Body of pancreas (tissue), 4 donors: ENCODE results near the gene CNDP2. TPM values are rescaled to one million over a fixed set of nuclear protein-coding genes. Genes with fewer than 3 reads are reported as not detected.

Source experiments
- ATAC-seq: fragments of 150-250 bp; one replicate; pipeline ENCODE4 v1.9.1; 2016
- DNase-seq, 4 donors: peaks; one replicate each; pipeline ENCODE4 v3.0.0-alpha.2; 2019
- H3K27ac ChIP-seq, 4 donors: fragments of 200-600 bp; sonication (generic); 1 replicate in 3 of 4; 2 replicates in 1 of 4; pipeline versions ENCODE4 v1.5.1 to v1.6.1; 2016 to 2019; ENCODE audit warnings: mild to moderate bottlenecking in 1 of 4, mixed read lengths in 1 of 4, moderate library complexity in 1 of 4
- H3K27me3 ChIP-seq, 2 donors: fragments of 200-600 bp; sonication (generic); one replicate each; pipeline ENCODE4 v1.6.0; 2016; ENCODE audit warnings: mild to moderate bottlenecking in 1 of 2
- H3K36me3 ChIP-seq, 2 donors: fragments of 200-600 bp; sonication (generic); replicated peaks in 1 of 2; 2 replicates each; pipeline ENCODE4 v1.5.1; 2016; ENCODE audit warnings: low read depth in 2 of 2; ENCODE audit not compliant: insufficient read depth in 1 of 2
- H3K4me1 ChIP-seq: fragments of 200-600 bp; sonication (generic); one replicate; pipeline ENCODE4 v1.6.0; 2016
- H3K4me3 ChIP-seq, 2 donors: fragments of 200-600 bp; sonication (generic); 1 replicate in 1 of 2; 2 replicates in 1 of 2; pipeline ENCODE4 v1.5.1; 2016 to 2019
- H3K9me3 ChIP-seq, 3 donors: fragments of 200-600 bp; sonication (generic); 1 replicate in 2 of 3; 2 replicates in 1 of 3; pipeline ENCODE4 v1.5.1; 2016
- CTCF ChIP-seq, 7 experiments: fragments of 450-650 bp in 4 of 7; fragments of 200-600 bp in 3 of 7; sonication (generic) in 3 of 7; IDR thresholded peaks; one replicate each; pipeline ENCODE4 v1.5.1; 2016 to 2019; ENCODE audit warnings: antibody characterized with exemption in 7 of 7
- POLR2A ChIP-seq, 3 donors: fragments of 450-650 bp; IDR thresholded peaks; one replicate each; pipeline ENCODE4 v1.6.1; 2016; ENCODE audit warnings: antibody characterized with exemption in 3 of 3, mild to moderate bottlenecking in 2 of 3
- WGBS, 2 donors: methylation state at CpG; one replicate each; pipeline ENCODE4 v1.1.5; 2017; 5-methylcytosine and 5-hydroxymethylcytosine counted together
- intact Hi-C: fragments of 100-400 bp; cut with DNase I; formaldehyde crosslinking; loops from one replicate; pipeline ENCODE4 v1.15.1; 2023
- total RNA-seq, 2 donors: library from RNA; depleted of rRNA; stranded (reverse); fragments of >200 nt; gene quantifications; one replicate each; pipeline ENCODE4 v1.1.0, GENCODE V29; 2016

CNDP2 gene
- total RNA-seq, 2 donors from 2014 or later, result 83.0 to 145 TPM

- H3K4me3 ChIP-seq, result no peak overlapping the region
- ATAC-seq (no peak), DNase-seq (peak; percentile 62 to 80 (median 70))
- intact Hi-C loops, result no loop called here
- TF ChIP-seq POLR2A (IDR thresholded peaks at IDR 0.05) (no peak), CTCF (IDR thresholded peaks at IDR 0.05) (peak; percentile 54 to 93 (median 80))
- no peaks in the 10 kb centered on the region for H3K9me3 ChIP-seq
- H3K36me3 ChIP-seq, result no peaks in the 10 kb centered on the region
- no peaks in the 10 kb centered on the region for H3K27me3 ChIP-seq
- 22 to 38% methylated on average over 1 of the region's 1 CpG for WGBS, 2 donors
- H3K27ac ChIP-seq, result no peak overlapping the region
- peaks cover 20% of the 10 kb centered on the region for H3K4me1 ChIP-seq
Observed at GRCh38 chr18:74493689-74494088, 2.5 kb upstream of the CNDP2 start.

GRCh38 chr18:74494514-74494913 lies 1.6 kb upstream of the CNDP2 start:
- TF ChIP-seq POLR2A (IDR thresholded peaks at IDR 0.05), result no peak
- no peak for TF ChIP-seq CTCF (IDR thresholded peaks at IDR 0.05)

GRCh38 chr18:74496508-74497323 lies 553 bp downstream of the CNDP2 start:
- DNase-seq (peak; percentile 65 to 70 (median 68)), ATAC-seq (peak; percentile 36)
- peak overlapping the region; percentile 86 to 91 for H3K4me3 ChIP-seq
- H3K27me3 ChIP-seq, result no peaks in the 10 kb centered on the region
- TF ChIP-seq CTCF (IDR thresholded peaks at IDR 0.05) (peak in 5 of 7 experiments; percentile 13 to 39 (median 23)), POLR2A (IDR thresholded peaks at IDR 0.05) (peak in 1 of 3 donors; percentile 24)
- H3K9me3 ChIP-seq, result no peaks in the 10 kb centered on the region
- H3K27ac ChIP-seq, result peak overlapping the region; percentile 93 to 98 (median 98)
- 1 to 2% methylated on average over 17 to 48 of the region's 48 CpGs for WGBS, 2 donors
- intact Hi-C loops, result no loop called here
- peaks cover 50% of the 10 kb centered on the region for H3K4me1 ChIP-seq
- no peaks in the 10 kb centered on the region for H3K36me3 ChIP-seq

More at GRCh38 chr18:74494514-74494913, 1.6 kb upstream of the CNDP2 start:
- no peaks in the 10 kb centered on the region for H3K36me3 ChIP-seq
- no peaks in the 10 kb centered on the region for H3K27me3 ChIP-seq
- intact Hi-C loops, result no loop called here
- no peak overlapping the region for H3K4me3 ChIP-seq
- H3K9me3 ChIP-seq, result no peaks in the 10 kb centered on the region
- DNase-seq (no peak), ATAC-seq (no peak)
- peaks cover 28% of the 10 kb centered on the region for H3K4me1 ChIP-seq
- H3K27ac ChIP-seq, result no peak overlapping the region
- WGBS, 2 donors, result 24 to 42% methylated on average over 1 of the region's 1 CpG

GRCh38 chr18:74497324-74497676 lies 1.1 kb downstream of the CNDP2 start:
- intact Hi-C loops, result no loop called here
- WGBS, 2 donors, result 78 to 81% methylated on average over 8 of the region's 8 CpGs
- Histone ChIP-seq H3K36me3 (no peaks in the 10 kb centered on the region), H3K9me3 (no peaks in the 10 kb centered on the region), H3K4me3 (no peak overlapping the region), H3K4me1 (peaks cover 56% of the 10 kb centered on the region), H3K27me3 (no peaks in the 10 kb centered on the region), H3K27ac (peak overlapping the region in 3 of 4 donors; percentile 93 to 98 (median 98))
- DNase-seq (no peak), ATAC-seq (no peak)
- TF ChIP-seq CTCF (IDR thresholded peaks at IDR 0.05) (no peak), POLR2A (IDR thresholded peaks at IDR 0.05) (no peak)
